Measurements from ENCODE around the gene OR6N2.

Gene OR6N2, protein sequence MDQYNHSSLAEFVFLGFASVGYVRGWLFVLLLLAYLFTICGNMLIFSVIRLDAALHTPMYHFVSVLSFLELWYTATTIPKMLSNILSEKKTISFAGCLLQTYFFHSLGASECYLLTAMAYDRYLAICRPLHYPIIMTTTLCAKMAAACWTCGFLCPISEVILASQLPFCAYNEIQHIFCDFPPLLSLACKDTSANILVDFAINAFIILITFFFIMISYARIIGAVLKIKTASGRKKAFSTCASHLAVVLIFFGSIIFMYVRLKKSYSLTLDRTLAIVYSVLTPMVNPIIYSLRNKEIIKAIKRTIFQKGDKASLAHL

DNA sequence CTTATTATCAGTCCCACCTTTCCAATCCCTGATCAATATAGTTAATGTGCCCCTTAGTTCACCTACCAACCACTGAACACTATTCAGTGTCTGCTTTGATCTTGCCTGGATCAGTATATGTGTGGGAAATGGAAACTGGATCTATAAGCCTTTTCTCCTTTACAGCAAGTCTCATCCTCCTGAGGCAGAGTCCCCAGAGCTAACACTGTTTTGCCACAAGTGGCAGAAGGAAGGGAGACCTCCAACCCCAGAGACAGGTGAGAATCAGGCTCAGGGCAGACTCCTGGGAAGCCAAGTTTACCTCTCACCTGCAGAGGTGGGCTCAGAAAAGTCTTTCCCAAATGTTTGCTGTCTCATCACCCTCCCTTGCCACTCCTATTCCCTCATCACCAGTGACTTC lies at the start of gene OR6N2:
TSS of gene OR6N2 (minus strand) at position 101 of the 400 bp plus-strand sequence. CDS start 3,569 bp downstream, outside the sequence.
- no peak for DNase-seq (ENCODE audit: low read depth in 2 of 2)

DNA sequence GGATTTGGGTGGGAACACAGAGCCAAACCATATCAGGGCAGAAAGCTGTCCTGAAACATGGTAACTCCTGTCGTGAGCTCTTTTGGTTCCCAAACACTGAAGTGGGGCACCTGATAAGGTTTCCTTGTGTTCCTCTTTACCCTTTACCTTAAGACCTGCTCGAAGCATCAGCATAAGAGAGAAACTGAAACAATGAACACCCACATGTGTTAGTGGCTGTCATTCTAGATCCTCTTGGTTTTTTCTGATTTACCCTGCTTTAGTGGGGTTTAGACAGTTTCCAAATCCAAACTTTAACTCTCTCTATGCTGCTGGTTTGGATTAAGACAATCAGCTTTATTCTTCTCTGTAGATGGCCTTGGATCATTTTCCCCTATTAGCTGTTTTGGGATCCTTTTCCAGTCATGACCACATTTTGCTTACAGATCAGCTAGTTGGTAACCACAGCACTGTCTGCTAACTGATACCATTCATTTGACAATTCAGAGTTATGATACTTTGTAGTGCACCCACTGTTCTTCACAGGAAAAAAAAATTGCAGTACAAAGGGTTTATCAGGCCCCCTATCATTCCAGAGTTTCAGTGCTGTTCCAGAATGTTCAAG lies 49.2 kb upstream of the OR6N2 start:
- no peak for DNase-seq (ENCODE audit: low read depth in 2 of 2)

DNA sequence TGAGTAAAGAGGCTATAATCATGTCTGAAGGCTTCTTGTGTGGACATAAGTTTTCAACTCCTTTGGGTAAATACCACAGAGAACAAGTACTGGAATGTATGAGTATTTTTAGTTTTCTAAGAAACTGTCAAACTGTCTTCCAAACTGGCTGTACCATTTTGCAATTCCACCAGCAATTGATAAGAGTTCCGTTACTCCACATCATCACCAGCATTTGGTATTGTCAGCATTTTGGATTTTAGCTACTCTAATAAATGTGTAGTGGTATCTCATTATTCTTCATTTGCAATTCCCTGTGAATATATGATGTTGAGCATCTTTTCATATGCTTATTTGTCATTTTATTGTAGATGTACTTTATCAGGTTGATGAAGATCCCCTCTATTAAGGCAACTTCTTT lies 40.7 kb upstream of the OR6N2 start:
- DNase-seq (ENCODE audit: low read depth in 2 of 2) = no peak

DNA sequence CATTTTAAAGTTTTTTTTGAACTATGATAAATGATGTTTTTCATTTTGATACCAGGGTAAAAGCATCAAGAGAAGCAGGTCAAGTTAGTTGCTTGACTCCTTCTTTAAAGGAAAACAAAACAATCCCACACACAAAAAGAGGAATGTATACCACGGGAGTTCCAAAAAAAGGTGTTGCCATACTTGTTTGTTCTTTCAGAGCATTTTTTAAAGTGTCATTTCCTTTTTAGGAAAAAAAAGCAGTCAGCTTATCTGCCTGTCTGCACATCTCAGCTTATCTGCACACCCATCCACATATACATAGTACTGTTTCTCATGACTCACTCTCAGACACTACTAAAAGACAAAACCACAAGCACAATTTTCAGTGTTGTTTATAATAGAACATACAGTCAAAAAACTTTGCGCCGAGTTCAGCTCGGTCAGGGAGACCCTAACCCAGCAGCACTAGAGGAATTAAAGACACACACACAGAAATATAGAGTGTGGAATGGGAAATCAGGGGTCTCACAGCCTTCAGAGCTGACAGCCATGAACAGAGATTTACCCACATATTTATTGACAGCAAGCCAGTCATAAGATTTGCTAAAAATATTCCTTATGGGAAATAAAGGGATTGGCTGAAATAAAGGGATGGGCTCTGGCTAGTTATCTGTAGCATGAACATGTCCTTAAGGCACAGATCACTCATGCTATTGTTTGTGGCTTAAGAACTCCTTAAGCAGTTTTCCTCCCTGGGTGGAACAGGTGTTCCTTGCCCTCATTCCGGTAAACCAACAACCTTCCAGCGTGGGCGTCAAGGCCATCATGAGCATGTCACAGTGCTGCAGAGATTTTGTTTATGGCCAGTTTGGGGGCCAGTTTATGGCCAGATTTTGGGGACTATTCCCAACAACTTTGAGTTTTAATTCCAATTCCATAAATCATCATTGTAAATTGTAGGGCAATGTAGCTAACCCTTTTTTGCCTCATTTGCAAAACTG lies 38.7 kb upstream of the OR6N2 start:
- DNase-seq (ENCODE audit: low read depth in 2 of 2) = no peak

DNA sequence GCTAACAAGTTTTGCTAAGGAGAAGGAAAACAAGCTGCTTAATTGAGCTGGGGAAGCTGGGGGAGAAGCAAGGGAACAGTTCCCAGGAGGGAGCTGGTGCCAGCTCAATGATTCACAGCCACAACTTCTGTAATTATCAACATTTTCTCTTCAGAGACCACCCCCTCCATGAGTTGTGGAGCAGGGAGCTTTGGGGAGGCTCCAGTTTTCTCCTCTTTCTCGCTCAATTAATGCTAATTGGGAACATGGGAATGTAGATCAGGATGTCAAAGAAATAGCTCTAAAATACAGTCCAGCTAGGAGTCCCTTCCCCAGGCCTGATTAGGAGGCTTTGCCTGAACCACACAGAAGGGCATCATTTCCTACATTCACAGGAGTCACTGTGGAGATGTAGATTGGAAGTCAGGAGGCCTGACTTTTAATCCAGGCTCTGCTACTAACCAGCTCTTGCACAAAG lies 38.0 kb upstream of the OR6N2 start:
- no peak for DNase-seq (ENCODE audit: low read depth in 2 of 2)

DNA sequence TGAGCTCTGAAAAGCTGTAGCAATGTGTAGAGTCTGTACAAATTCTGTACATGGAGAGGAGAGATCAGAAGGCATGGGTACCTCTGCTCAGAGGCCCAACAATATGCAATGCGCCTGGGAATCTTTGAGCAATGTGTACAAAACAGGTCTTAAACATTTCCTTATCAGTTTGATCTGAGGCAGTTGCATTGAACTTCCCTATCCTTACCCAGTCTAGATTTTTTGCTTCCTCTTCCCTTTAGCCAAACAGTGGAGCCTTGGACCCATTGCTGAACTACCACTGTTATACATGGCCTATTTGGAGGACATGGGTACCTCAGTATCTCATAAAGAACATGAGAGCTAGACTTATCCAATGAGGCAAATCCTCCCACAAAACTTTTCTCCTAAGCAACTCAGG lies 37.6 kb upstream of the OR6N2 start:
- no peak for DNase-seq (ENCODE audit: low read depth in 2 of 2)

DNA sequence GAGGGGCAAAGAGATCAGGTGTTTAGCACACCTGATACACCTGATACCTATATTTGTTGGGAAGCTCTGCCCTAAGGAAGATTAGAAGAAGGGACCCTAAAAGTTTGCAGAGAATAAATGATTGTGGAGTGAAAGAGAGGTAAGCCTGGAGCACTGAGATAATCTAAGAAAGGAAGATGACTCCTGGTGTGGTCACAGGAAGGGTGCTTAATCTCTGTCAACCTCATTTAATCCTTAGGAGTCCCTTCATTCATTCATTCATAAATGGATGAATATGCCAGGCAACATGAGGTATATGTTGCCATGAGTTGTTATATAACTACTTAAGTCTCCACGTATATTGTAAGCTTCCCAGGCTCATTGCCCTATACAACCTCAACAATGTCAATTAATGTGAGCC lies 34.0 kb upstream of the OR6N2 start:
- no peak for DNase-seq (ENCODE audit: low read depth in 2 of 2)

DNA sequence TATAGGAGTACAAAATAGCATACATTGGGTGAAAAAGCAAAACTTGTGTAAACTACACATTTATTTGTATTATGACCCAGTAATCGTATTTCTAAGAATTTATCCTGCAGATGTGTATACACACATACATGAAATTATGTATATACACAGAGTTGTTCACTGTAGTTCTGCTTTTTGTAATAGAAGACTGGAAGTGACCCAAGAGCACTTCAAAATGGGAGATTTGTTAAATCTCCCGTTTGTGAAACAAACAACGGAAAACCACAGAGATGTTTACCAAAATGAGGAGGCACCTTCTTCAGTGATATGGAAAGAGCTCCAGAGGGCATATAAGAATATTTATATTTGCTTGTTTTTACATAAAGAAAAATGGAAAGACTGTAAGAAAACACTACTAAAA lies 32.2 kb upstream of the OR6N2 start:
- no peak for DNase-seq (ENCODE audit: low read depth in 2 of 2)

DNA sequence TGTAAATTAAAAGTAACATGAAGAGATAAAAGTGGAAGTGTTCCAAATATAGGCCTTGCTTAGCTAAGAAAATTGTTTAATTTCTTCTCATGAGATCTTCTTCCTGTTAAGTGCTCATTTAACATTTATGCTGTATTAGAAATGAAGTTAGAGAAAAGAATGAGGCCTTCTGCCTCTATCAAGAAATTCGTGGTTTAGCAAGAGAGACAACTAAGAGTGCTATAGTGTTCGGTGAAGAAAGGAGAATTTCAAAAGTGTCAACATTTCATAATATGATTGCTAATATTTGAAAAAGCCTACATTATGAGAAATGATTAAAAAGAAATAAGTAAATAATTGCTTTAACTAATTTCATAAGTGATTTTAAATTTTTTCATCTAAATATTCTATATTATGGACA lies 31.3 kb upstream of the OR6N2 start:
- no peak for DNase-seq (ENCODE audit: low read depth in 2 of 2)

DNA sequence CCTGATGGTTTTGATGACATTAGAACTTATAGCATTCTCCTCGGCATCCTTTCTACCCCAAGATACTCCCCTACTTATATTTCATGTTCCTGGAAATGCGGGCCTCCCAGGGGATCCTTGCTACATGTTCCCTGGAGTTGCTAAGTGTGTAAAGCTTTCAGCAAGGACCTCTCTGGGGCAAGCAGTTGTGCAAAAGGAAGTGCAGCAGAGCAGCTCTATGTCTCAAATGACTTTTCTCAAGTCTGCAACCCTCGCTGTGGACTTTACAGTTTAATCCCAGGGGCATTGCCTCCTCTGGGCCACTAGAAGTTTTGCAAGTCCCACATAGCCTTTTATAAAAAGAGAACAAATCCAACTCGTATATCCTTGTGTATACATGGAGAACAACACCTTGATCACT lies 29.3 kb upstream of the OR6N2 start:
- DNase-seq (ENCODE audit: low read depth in 2 of 2) = no peak

DNA sequence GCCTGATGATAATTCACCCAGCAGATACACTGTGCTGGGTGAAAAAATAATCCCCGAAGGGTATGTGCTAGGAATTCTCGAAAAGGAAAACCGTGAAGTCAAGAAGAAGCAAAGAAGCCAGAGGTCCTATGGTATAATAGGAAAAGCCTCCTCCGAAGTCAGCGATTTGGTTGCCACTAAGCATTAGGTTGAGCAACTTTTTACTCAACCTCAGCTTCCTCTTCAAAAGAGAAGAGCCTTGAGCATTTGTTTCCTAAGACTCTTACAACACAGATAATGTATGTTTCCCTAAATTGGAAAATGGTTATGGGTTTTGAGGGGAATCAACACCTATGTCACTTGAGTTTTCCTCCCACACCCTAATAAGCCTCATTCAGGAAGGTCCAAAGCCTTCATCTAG lies 28.9 kb upstream of the OR6N2 start:
- DNase-seq (ENCODE audit: low read depth in 2 of 2) = no peak

DNA sequence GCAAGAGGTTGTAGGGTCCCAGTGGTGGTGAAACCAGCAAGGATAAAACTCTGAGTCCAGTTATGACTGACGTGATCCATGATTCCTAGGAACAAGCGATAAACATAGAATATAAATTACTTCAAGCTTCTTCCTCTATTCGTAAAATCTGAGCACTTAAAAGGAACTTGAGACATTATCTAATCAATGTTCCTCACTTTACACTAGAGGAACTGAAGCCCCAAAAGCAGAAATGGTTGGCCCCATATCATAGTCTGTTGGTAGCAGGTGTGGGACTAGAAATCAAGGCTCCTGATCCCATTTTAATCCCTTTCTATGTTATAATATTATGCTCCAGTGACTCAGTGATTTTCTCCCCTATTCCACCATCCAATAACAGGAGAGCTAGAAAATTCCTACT lies 28.3 kb upstream of the OR6N2 start:
- no peak for DNase-seq (ENCODE audit: low read depth in 2 of 2)

DNA sequence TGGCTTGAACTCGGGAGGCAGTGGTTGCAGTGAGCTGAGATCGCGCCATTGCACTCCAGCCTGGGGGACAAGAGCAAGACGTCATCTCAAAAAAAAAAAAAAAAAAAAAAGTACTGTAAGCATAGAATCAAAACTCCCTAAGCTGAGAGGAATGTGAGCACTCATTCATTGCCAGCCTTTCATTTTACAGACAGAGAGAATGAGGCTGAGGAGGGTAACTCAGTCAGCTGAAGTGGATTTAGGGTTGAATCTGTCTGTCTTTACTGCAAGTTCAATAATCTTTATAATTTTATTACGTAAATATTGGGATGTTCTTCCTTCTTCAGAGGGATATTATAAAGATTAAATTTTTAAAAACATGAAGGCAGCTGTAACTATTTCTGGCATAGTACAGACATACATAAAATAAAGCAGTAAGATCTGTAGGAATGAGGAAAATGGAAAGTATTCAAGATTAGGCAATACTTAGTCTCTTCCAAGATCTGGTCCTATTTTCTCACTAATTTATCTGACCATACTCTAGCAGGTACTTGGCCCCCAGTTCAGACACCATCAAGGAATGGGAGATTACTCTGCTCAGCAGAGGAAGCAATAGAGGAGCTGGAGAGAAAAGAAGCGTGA lies 26.0 kb upstream of the OR6N2 start:
- DNase-seq (ENCODE audit: low read depth in 2 of 2) = no peak

DNA sequence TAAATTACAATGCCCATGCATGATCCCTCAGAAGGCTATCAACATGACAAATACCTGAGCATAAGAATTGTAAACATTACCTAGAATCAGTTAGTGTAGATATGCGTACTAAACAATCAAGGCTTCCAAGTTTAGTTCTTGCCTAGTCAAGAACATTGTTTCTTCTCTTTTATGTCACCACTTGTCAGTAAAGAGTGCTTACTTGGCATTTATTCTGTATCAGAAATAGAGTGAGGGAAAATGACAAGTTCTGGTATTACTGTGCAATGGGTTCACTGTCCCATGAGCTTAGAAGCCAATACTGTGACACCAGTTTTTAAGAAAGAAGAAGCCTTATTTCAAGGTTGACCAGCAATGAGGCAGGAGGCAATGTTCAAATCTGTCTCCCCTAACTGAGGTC lies 22.7 kb upstream of the OR6N2 start:
- DNase-seq (ENCODE audit: low read depth in 2 of 2) = no peak

DNA sequence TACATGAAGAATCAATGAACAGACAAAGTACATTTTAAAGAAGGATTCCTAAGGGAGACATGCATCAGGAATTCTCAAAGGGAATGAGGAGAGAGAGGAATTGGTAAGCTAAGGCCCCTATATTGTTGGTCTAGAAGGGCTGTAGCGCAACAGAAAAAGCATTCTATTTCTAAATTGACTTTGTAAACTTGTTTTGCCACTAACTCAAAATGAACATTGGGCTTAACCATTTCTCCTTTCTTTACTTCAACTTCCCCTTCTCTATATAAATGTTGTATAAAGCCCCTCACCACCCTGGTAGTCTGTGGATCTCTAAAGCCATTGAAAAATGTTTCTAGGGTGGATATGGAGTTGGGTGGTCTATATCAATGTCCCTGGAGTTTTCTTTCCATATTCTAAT lies 20.4 kb upstream of the OR6N2 start:
- no peak for DNase-seq (ENCODE audit: low read depth in 2 of 2)

DNA sequence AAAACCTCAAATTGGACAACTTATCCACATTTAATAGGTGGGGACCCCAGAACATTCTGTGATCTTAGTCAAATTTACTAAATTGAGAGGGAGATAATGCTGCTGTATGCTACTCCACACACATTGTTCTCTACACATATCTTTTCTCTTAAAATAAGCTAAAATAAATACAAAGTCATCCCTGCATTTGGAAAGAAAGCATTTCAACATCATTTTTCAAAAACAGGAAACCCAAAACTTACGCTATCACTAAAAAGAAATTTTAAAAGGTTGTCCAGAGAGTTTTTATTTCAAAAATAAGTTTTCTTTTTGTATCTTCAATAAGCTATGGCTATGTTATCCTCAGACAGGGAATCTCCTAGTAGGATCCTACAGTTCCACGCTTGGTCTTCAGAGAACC lies 19.5 kb upstream of the OR6N2 start:
- no peak for DNase-seq (ENCODE audit: low read depth in 2 of 2)

DNA sequence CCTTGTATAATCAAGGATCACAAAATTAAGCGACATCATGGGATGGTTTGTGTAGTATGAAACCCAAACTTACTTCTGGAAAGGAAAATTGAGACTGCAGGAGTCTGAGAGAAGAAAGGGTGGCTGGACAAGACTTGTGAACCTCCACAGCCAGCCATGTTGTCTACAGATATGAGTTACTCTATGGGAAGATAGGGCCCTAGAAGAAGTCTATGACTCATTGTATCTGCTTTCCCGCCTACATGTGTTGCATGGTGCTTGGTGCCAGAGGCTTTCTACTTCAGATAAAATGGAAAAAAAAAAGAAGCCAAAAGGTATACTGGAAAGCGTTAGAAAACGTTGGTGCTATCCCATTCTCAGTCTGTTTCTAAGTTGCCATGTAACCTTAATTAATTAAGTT lies 18.7 kb upstream of the OR6N2 start:
- no peak for DNase-seq (ENCODE audit: low read depth in 2 of 2)

DNA sequence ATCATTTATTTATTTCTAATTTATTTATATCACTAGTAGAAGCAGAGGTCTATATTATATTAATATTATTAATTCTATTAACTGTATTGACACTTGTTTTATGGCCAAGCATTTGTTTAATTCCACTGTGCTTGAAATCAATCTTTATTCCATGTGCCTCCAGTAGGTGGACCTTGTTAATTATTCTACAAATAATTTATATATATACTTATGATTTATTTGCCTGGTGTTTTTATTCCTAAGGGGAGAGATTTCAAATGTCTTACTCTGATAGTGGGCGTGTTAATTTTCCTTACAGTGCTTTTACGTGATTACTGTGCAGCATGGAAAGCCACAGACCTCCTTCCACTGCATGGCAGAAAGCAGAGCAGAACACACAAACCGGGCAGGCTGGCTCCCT lies 17.5 kb upstream of the OR6N2 start:
- no peak for DNase-seq (ENCODE audit: low read depth in 2 of 2)

DNA sequence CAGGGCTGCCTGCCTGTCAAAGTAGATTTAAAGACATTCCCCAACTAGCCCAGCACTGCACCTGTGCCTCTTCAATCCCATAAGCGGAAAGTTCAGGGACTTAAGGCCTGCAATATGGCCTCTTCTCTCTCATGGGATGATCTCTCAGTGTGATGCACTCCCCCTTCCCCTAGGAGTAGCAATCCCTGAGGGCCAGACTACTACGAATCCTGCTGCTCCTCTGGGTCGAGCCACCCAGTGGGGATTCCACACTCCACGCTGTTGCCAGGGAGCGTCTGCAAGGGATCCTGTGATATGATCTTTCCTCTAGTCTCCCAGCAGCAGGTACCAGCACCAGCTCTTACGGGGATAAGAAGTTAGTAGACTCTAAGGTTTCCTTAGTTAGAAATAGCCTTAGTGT lies 13.2 kb upstream of the OR6N2 start:
- DNase-seq (ENCODE audit: low read depth in 2 of 2) = no peak

DNA sequence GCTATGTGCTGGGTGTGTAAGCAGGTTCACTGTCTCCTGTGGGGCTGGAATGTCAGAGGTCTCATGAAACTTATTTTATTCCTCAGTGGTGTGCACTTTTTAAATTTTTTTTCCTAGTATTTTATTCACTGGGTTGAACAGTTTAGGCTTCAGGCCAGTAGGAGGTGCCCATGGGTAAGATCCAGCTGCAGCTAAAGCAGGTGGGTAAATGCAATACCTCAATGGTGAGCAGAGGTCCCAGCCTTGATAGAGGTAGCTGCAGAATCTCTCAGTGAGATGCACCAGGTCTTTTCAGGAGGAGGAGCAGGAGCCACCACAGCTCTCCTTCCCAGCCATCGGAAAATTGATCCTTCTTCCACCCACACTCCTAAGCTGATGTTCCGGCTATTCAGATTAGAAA lies 12.6 kb upstream of the OR6N2 start:
- DNase-seq (ENCODE audit: low read depth in 2 of 2) = peak in 1 of 2 donors; percentile 10

DNA sequence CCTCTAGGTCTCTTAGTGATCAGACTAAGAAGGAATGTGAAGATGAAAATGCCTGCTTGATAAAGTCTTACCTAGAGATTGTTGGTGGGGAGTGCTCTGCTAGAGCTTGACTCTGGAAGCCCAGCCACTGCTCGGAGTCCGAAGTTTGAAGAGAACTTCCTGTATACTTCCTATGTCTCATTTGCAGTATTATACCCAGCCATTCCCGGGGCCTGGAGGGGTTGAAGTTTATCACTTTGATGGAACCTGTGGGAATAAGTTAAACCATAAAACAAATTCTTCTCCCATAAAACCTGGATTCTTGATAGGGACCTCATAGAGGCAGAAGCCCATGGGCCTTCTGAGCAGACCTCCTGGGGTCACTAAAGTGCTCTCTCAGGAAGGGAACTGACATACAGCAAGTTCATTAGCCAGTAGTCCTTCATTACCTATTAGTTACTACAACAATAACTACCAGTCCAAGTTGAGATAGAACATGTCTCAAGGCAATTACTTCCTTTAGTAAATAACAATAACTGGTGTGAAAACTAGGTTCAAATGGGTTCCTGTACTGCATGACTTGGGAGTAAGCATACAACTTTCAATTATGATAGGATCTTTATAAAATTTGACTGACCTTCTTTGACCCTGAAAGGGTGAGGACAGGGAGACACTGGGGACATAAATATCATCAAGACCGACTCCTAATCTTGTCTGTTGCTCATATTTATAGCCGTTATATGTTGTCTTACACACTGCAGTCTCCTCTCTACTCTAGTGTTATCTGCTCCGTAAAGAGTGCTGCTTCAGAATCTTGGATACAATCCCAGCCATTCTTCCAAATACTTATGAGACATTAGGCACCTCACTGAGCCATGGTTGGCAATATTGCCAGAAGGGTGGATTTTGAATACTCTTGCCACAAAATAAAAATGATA lies 8.8 kb downstream of the OR6N2 start, which contains the start of gene OR6N1:
TSS of gene OR6N1 (minus strand) at position 246 of the 917 bp plus-strand sequence. CDS start 5,513 bp downstream, outside the sequence.
- DNase-seq (ENCODE audit: low read depth in 2 of 2) = no peak

Data from stimulated activated CD8-positive, alpha-beta memory T cell treated with anti-CD3 and anti-CD28 coated beads, Interleukin-15, amount 100 ng/mL, for 4 hours (primary cell).